GM23338 (cell line): ENCODE data around the gene RAB3B.

ENCODE experiments used
- CTCF ChIP-seq, 2 experiments: fragments of 200-600 bp in 1 of 2; sonication (generic) in 1 of 2; conservative IDR thresholded peaks; 2 replicates each; pipeline versions ENCODE4 v1.5.1 to v1.6.1; 2016 to 2017; ENCODE audit warnings: antibody characterized with exemption in 2 of 2, low read depth in 2 of 2, mild to moderate bottlenecking in 2 of 2, moderate library complexity in 1 of 2
- REST ChIP-seq: IDR thresholded peaks from one replicate; pipeline ENCODE4 v1.6.1; 2018; ENCODE audit warnings: antibody characterized with exemption; ENCODE audit not compliant: unreplicated experiment

- TF ChIP-seq REST (no peak), CTCF (conservative IDR thresholded peaks at IDR 0.05; ENCODE audit: low read depth in 2 of 2) (no peak)
Observed at GRCh38 chr1:51922040-51922439, 68.5 kb downstream of the RAB3B start.
